Neutrophil (primary cell): ENCODE results near the gene ELMO1.

ENCODE experiments used
- H3K27ac ChIP-seq: fragments of 200-600 bp; sonication (generic); 2 replicates; pipeline ENCODE4 v1.5.1; 2016; ENCODE audit warnings: mild to moderate bottlenecking, moderate library complexity
- H3K27me3 ChIP-seq: fragments of 200-600 bp; sonication (generic); 2 replicates; pipeline ENCODE4 v1.6.0; 2016; ENCODE audit warnings: mild to moderate bottlenecking
- H3K36me3 ChIP-seq: fragments of 200-600 bp; sonication (generic); 2 replicates; pipeline ENCODE4 v1.5.1; 2017
- H3K4me1 ChIP-seq, 2 experiments: fragments of 200-600 bp in 1 of 2; sonication (generic) in 1 of 2; 1 replicate in 1 of 2; 2 replicates in 1 of 2; pipeline versions ENCODE4 v1.5.1 to v1.6.1; 2013 to 2016; ENCODE audit warnings: low read depth in 1 of 2, low read length in 1 of 2, mild to moderate bottlenecking in 1 of 2, moderate library complexity in 1 of 2; ENCODE audit not compliant: control insufficient read depth in 1 of 2, insufficient read depth in 1 of 2
- H3K4me3 ChIP-seq, 2 experiments: fragments of 200-600 bp in 1 of 2; sonication (generic) in 1 of 2; 1 replicate in 1 of 2; 2 replicates in 1 of 2; pipeline ENCODE4 v1.5.1; 2013 to 2016; ENCODE audit warnings: low read depth in 1 of 2, low read length in 1 of 2, mild to moderate bottlenecking in 1 of 2, moderate library complexity in 1 of 2
- H3K9me3 ChIP-seq: fragments of 200-600 bp; sonication (generic); 2 replicates; pipeline ENCODE4 v1.5.1; 2016
- CTCF ChIP-seq: fragments of 200-600 bp; sonication (generic); IDR thresholded peaks from 2 replicates; pipeline ENCODE4 v1.5.1; 2016; ENCODE audit warnings: antibody characterized with exemption

Gene ELMO1

GRCh38 chr7:37102518-37103137 lies 346.0 kb downstream of the ELMO1 start:
- no peak for TF ChIP-seq CTCF
- Histone ChIP-seq H3K9me3 (no peaks in the 10 kb centered on the region), H3K4me1 (no peaks in the 10 kb centered on the region), H3K27ac (peak overlapping the region; percentile 8), H3K27me3 (no peaks in the 10 kb centered on the region), H3K36me3 (no peaks in the 10 kb centered on the region), H3K4me3 (no peak overlapping the region)

- H3K9me3 ChIP-seq = no peaks in the 10 kb centered on the region
- no peaks in the 10 kb centered on the region for H3K4me1 ChIP-seq
- no peak for TF ChIP-seq CTCF
Measured at GRCh38 chr7:37100735-37101331, 347.8 kb downstream of the ELMO1 start.

DNA sequence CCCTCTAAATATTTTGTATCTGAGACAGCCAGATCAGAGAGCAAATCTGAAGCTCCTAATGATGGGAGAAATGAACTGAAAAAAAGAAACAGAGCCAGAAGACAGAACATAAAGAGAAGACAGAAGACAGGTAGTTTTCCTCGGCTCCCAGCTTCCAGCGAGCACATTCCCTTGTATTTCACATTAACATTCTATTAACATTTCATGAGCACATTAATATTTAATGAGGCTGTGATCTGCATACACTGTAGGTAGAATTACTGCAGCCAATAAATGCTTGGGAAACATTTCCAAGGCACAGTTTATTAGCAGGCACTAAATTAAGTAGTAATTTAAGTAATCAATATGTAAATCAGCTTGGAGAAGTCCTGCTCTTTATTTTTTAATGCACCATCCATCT lies 349.9 kb downstream of the ELMO1 start:
- Histone ChIP-seq H3K27ac (no peak overlapping the region), H3K4me3 (no peak overlapping the region), H3K9me3 (no peaks in the 10 kb centered on the region), H3K36me3 (peaks cover 20% of the 10 kb centered on the region), H3K27me3 (no peaks in the 10 kb centered on the region), H3K4me1 (no peaks in the 10 kb centered on the region)
- TF ChIP-seq CTCF = no peak

More at GRCh38 chr7:37100735-37101331, 347.8 kb downstream of the ELMO1 start:
- Histone ChIP-seq H3K27ac (peak overlapping the region; percentile 19), H3K4me3 (no peak overlapping the region), H3K27me3 (no peaks in the 10 kb centered on the region), H3K36me3 (peaks cover 4% of the 10 kb centered on the region)

DNA sequence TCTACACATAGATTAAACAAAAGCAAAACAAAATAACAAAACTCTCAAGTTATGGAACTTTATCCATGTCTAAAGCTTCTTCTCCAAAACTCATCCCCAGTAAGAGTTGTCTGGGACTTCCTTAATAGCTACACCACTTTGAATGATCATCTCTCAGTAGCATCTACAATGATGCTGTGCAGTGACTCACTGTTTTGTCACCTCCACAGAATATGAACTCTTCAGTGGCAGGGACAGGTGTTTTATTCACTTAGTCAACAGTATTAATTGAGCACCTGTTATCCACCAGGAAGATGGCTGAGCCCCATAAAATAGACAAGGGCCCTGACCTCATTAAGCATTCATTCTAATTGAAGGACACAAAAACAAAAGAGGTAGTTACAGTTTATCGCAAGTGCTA lies 350.7 kb downstream of the ELMO1 start:
- H3K9me3 ChIP-seq = no peaks in the 10 kb centered on the region
- no peaks in the 10 kb centered on the region for H3K27me3 ChIP-seq
- H3K4me3 ChIP-seq = no peak overlapping the region
- peaks cover 0 to under 1% of the 10 kb centered on the region in 2 experiments for H3K4me1 ChIP-seq
- no peak for TF ChIP-seq CTCF
- peaks cover 20% of the 10 kb centered on the region for H3K36me3 ChIP-seq
- no peak overlapping the region for H3K27ac ChIP-seq

DNA sequence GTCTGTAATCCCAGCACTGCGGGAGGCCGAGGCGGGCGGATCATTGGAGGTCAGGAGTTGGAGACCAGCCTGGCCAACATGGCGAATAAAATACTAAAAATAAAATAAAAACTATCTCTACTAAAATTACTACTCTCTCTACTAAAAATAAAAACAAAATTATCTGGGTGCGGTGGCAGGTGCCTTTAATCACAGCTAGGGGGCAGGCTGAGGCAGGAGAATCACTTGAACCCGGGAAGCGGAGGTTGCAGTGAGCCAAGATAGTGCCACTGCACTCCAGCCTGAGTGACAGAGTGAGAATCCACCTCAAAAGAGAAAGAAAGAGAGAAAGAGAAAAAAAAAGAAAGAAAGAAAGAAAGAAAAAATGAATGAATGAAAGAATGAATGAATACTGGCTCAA lies 351.4 kb downstream of the ELMO1 start:
- Histone ChIP-seq H3K27ac (no peak overlapping the region), H3K9me3 (no peaks in the 10 kb centered on the region), H3K4me3 (no peak overlapping the region), H3K4me1 (peaks cover 0 to 7% of the 10 kb centered on the region in 2 experiments), H3K36me3 (peaks cover 20% of the 10 kb centered on the region), H3K27me3 (no peaks in the 10 kb centered on the region)
- no peak for TF ChIP-seq CTCF
